ENCODE measurements around the gene PDE6C.

Gene PDE6C

DNA sequence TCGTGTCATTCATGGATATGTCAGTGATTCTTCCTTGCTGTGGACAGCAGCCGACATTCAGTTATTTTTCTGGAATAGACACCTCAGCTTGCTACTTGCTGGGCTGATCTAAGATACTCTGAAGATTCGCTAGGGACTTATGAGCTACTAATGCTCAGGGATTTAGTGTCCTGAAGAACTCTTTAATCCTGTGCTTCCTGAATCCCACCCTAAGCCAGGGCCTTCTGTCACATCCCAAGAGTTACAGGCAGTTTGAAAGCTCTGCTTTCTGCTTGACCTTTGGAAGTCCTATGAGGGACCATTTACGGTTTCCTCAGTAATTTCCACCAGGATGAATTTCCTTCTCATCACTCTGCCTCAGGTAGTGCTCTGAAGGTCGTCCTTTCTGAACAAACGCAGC is at the start of gene PDE6C:
Gene PDE6C (plus strand): TSS at position 227 of the 400 bp plus-strand sequence. CDS start 189 bp downstream, outside the sequence.
- no peak for DNase-seq (ENCODE audit: low read depth)

DNA sequence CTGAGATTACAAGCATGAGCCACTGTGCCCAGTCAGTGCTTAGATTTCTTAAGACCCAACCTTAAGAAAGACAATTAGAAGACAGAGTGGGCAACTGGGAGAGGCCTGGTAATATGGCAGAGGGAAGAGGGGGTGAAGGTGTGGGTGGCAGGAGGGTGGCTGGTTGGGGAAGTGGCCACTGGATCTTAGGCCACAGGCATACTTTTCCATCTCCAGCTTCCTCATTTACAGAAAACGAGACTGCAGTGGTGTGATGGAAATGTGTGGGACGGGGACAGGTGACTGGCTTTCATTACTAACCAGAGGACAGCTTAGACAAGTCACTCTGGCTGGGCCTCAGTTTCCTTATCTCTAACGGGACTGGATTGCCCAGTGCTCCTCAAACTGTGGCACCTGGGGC is 46.9 kb upstream of the PDE6C start:
- DNase-seq (ENCODE audit: low read depth) = no peak

DNA sequence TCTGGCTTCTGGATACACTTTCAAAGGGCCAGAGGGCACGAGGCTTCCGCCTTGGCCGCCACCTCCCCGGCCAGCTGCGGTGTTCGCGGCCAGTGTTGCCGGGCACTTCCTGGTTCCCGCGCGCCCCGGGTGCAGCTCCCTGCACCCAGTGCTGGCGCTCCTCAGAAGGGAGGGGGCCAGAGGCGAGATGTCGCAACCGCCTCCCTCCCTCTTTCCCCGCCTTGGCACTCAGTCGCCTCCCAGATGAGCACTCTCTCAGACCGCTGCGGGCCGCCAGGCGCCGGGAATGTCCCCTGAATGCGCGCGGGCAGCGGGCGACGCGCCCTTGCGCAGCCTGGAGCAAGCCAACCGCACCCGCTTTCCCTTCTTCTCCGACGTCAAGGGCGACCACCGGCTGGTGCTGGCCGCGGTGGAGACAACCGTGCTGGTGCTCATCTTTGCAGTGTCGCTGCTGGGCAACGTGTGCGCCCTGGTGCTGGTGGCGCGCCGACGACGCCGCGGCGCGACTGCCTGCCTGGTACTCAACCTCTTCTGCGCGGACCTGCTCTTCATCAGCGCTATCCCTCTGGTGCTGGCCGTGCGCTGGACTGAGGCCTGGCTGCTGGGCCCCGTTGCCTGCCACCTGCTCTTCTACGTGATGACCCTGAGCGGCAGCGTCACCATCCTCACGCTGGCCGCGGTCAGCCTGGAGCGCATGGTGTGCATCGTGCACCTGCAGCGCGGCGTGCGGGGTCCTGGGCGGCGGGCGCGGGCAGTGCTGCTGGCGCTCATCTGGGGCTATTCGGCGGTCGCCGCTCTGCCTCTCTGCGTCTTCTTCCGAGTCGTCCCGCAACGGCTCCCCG is 45.7 kb upstream of the PDE6C start, which contains the start of gene FFAR4:
Gene FFAR4 (plus strand): TSS at position 231 of the 842 bp plus-strand sequence. CDS start 56 bp downstream, at position 287.
- no peak for DNase-seq (ENCODE audit: low read depth)

DNA sequence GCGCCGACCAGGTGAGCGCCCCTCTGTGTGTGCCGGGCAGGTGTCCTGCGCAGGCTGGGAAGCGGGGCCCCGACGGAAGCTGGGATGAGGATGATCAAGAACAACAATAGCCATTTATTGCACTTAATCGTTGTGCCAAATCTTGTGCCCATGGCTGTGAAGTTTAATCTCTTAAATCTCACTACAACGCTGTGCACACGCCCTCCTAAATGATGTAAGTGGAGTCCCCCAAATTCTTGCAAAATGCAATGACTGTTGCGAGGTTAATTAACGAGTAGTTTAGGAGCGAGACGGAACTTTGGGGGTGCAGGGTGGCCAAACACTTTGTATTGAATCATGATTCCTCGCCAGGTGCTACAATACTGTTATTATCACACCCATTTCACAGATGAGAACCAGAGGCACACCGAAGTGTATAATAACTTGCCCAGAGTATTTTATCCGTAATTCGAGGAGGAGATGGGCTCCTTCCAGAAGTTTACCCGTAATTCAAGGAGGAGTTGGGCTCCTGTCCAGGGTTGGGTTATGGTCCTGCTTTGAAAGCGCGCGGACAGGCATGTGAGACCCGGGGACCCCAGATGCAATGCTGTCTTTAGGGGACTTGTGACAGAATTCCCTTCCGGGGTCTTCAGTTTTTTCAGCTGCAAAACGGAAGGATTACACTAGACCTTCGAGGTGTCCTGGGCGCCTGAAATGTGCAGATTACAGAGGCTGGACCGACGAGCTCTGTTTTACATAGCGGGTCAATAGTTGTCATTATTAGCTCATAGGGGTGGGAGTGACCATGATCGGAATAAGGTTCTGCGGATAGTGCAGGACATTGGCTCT is 44.8 kb upstream of the PDE6C start:
- no peak for DNase-seq (ENCODE audit: low read depth)

DNA sequence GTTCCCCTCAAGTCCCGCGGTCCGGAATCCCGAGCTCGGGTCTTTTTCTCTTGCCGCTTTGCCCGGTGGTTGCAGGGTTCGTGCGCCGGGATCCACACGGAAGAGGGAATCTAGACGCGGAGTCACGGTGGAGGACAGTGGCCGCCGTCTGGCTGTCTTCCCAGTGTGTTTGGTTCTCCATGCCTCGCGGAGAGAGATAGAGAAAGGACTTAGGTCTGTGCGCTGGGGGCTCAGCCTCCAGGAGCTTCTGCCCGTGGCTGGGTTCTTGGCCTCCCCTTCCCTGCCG is 44.3 kb upstream of the PDE6C start:
- no peak for DNase-seq (ENCODE audit: low read depth)

DNA sequence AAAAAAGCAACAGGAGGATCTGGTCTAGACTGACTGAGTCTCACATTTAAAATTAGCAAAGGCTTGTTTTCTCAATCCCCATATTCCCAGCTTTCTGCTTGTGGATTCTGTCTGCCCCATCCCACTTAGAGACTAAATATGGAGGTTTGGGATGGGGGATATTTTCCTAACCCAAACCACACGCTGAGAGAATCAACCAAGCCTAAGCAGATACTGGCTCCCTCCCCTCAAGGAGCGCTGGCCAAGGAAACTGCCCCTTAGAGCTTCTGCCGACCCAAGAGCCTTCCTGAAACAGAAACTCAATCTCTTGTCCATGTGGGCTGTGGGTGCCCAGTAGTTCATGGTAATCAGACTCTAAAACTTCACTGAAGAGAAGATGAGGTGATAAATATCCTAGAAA is 42.0 kb upstream of the PDE6C start:
- no peak for DNase-seq (ENCODE audit: low read depth)

DNA sequence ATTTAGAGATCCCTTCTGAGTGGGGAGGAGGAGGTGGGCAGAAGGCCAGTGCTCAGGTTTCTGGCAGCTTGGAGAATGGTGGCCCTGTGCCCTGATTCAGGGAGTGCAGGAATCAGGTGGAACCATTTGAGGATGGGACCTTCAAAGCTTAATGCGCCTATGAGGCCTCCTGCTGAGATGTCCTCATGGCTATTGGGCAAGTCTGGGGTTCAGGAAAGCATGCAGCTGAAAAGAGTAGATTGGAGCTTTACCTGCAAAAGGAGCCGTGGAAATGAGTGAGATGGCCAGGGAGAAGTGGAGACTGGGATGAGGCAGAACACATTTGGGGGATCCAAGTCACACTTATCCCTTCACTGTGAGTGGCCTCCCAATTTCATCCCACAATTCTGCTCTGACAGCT is 39.7 kb upstream of the PDE6C start:
- DNase-seq (ENCODE audit: low read depth) = no peak

DNA sequence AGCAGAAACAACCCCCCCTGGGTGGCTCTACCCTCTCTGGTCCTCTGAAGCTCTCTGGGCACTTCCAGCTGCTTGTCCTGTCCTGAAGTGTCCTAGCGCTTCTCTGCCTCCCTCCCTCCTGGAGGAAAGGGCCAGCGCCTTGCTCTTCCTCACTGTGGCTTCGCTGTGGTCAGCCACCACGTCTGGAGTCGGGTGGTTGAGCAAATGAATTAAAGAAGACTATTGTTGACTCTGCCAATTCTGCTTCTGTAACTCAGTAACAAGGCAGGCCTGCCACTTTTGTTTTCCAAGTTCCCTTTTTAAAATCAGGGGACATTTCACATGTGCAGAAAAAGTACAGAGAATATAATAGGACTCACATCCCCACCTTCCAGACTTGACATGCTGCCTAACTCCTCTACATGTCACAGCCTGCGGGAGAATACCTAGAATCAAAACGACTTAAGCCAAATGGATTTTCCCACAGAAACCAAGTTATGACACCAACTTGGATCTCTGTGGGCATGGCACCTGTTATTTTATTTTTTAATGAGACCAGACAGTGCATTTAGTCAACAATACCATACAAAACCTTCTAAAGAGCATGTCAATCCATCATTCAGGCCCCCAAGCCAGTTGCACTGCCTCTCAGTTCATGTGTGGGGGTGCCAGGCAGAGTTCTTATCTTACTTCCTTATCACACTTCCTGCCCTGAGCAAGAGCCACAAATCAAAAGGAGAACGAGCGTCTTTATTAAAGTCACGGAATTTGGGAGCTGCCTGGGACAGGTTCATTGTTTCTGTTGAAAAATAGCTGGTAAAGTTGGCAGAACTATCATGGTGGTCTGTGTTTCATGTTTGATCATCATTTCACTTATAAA is 39.1 kb upstream of the PDE6C start:
- DNase-seq (ENCODE audit: low read depth) = no peak

DNA sequence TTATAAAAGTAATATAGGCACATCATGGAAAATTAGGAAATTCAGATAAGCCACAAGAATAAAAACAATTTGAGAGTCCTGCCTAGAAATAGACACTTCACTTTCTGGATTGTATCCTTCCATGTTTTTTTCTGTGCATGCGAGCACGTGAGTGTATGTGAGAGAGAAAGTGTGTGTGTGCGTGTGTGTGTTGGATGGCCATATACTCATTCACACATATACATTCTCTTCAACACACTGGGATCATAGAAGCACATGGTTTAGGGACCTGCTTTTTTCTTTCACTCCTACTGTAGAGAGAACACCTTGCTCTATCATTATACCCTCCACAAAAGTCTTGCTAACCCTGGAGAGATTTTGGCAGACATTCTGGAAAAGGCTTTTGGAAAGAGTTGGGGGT is 38.4 kb upstream of the PDE6C start:
- DNase-seq (ENCODE audit: low read depth) = no peak

DNA sequence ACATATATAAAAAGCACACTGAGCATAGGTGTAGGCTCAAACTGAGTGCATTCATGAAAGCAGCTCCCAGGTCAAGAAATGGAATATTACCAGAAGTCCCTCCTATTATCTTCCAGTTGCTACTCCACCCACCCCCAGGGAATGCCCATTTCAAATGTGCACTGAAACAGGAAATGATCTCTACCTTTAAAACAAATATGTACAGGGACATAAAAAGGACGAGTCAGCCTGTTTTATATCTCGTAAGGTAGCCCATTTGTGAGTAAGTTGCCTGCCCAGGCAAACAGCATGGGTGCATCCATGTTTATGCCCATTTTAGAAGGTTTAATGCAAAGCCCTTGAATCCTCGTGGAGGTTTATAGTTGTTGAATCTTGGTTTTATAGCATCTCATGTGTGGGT is 35.4 kb upstream of the PDE6C start:
- no peak for DNase-seq (ENCODE audit: low read depth)

DNA sequence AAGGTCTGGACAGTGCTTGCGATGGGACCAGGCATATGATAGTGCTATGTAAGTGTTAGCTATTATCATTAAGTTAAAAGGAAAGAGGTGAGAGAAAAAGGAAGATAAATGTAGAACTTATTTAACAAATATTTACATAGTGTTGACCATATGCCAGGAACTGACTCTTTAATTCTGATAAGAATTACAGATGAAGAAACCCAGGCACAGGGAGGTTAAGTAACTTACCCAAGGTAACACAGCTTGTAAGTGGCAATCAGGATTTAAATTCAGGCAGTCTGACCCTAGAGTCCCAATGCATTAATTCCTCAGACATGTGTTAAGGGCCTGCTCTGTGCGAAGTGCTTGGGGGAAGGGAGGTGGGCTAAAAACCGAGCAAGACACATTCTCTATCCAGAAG is 34.8 kb upstream of the PDE6C start:
- no peak for DNase-seq (ENCODE audit: low read depth)

DNA sequence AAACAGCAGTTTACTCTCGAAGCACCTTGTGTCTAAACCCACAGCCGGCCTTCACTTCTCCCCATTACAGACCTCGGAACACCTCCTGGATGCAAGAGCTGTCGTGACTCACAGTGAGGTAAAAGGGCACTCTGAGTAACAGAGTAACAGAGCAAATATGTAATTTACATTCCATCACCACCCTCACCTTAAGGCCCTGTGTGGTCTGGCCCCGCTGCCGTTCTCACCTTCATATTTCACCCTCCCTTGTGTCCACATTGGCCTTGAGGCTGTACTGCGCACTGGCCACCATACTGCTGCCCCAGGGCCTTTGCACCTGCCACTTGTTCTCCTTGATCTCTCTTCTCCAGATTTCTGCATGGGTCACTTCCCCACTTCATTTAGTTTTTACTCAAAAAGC is 33.2 kb upstream of the PDE6C start:
- peak; percentile 22 for DNase-seq (ENCODE audit: low read depth)

DNA sequence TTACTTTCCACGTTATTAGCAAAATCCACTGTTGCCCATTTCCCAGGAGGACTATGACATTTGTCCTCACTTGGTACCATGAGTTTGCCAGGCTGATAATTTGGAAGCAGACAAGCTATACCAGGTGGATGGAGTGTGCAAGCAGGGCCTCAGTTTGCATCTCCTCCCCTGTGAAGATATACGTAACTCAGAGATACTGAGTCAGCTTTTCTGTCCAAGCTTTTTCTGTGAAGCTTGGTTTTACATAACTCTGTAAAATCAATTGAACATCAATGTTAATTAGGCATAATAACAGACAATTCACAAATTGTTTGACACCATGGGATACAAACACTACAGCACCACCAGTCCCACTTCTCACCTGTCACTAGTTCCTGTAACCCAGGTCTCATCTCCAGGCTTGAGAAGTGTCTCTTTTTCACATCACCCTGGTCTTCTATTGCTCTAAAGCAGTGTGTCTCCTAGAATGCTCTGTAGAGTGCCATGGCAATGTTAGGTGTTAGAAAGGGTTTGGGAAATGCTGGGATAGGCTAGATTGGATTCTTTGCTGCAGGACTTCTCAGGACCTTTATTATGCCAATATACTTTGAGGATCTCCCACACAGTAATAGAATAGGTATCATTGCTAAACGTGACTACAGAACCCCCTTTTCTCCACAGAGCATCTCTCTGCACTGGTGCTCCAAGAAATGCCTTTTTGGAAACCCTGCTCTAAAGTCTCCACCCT is 32.2 kb upstream of the PDE6C start:
- DNase-seq (ENCODE audit: low read depth) = no peak

DNA sequence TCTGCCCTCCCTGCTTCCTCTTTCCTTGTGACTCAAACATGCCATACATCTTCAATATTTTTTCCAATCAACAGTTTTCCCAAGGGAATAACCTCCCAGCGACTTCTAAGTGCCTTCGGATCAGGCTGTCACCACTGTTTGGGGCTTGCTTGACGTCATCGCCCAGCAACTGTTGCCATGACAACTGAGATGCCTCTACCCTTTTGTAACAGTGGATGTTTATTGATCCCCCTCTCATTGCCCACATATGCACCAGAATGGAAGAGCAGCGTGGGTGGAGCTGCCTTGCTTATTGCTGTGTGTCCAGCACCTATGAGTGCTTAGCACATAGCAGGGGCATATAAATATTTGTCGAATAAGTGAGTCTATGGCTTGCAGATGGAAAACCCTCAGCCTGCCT is 31.5 kb upstream of the PDE6C start:
- peak; percentile 5 for DNase-seq (ENCODE audit: low read depth)

DNA sequence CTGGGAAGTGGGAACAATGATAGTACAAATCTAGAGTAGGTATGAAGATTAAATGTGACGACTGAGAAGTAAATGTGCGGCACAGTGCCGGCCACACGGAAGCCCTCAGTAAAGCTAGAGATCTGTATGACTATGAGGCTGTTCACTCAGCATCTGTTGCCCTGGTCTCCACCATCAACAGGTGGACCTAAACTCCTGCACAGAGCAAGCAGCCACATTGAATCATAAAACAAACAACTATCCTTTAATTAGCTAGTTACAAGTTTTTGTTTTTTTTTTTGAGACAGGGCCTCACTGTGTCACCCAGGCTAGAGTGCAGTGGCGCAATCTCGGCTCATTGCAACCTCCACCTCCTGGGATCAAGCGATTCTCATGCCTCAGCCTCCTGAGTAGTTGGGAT is 27.9 kb upstream of the PDE6C start:
- DNase-seq (ENCODE audit: low read depth) = no peak

DNA sequence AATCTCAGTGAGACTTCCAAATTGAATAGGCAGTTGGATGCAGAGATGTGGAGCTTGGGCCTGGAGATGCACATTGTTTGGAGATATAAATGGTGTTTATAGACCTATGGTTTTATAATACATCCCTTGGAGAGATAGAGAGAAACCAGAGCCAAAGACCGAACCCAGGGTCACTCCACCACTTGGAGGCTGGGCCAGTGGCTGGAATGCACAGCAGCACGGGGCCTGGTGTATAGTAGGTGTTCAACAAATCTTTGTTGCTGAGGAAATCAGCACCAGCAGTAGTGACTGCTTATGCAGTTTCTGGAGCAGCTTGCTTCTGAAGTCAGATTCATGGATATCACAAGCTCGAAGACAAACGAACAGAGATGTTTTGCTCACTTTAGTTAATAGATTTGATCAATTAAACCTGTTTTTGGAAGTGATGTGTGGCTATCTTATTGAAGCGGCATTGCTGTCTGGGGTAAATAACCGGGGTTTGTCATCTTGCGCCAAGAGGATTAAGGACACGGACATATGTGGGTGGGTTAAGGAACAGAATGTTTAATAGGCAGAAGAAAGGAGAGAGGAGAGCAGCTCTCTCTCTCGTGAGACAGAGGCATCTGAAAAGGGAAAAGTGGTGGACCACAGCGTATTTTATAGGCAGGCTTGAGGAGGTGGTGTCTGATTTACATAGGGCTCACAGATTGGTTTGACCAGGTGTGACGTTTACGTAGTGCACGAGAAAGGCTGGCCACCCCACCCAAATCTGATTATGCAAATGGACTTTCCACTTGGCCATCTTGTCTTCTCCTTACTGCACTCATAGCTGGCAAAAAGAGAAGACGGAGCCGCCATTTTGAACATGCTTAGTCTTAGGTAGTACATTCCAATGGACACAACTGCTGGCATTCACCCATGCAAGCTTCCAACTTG is 22.4 kb upstream of the PDE6C start:
- no peak for DNase-seq (ENCODE audit: low read depth)

DNA sequence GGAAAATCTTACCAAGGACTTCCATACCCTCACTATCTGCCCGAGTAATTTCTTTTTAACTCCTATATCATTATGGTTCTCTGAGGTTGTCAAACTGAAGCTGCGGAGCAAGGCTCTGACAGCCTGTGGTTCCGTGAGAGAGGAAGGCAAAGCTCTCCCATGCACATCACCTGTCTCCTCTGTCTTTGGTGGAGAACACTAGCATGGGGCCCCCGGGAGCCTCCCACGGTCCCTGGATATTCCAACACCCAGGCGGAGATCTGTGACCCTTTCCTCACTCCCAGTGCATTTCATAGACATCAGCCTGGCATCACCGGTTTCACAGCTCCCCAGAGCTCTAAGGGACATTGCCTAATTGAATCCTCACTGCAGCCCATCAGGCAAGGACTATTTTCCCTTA is 21.7 kb upstream of the PDE6C start:
- no peak for DNase-seq (ENCODE audit: low read depth)

DNA sequence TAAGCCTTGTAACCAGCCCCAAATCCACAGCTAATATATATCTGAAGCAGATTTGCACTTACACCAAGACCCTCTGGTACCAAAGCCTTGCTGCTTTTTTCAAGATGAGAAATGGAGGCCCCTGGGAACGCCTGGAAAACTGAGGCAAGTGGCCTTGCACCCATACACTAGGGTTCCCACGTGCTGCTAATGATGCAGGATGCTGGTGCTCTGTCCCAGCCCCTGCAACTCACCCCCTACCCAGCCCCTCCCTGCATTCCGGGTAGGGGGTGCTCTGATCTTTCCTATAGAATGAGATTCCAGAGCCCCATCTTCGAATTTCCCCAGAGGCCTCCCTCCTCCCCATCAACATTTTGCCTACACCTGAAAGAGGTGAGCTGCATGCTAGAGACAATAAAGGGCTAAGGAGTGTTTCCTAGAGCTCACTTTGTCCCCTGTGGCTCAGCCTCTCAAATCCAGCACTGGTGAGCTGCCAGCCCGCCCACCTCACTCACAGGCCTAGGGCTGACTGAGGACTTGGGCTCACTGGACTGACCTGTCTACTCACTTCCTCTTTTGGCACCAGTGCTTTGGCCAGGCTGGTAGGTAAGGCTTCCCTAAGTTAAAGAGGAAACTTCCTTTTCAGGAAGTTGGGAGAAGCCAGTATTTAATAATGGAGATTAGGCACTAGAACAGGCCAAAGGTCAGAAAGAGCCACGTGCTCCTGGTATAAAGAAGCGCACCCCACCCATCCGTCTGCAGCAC is 21.1 kb upstream of the PDE6C start:
- no peak for DNase-seq (ENCODE audit: low read depth)

DNA sequence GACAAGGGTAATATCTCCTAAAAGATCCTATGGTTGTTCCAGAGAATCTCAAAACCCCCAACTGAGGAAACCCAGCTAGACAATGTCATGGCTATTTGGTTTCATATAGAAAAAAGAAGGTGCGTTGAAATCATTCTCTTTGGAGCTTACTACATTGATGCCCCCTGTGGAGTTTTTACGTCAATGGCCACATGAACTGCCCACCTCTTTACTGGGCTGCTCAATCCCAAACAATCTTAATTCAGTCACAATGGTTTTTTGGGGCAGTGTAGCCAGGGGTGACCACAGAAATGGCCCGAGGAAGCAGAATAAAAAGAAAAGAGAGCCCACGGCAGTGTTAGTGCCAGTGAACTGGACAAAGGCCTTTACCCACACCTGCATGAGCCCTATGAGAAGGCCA is 19.1 kb upstream of the PDE6C start:
- DNase-seq (ENCODE audit: low read depth) = no peak

DNA sequence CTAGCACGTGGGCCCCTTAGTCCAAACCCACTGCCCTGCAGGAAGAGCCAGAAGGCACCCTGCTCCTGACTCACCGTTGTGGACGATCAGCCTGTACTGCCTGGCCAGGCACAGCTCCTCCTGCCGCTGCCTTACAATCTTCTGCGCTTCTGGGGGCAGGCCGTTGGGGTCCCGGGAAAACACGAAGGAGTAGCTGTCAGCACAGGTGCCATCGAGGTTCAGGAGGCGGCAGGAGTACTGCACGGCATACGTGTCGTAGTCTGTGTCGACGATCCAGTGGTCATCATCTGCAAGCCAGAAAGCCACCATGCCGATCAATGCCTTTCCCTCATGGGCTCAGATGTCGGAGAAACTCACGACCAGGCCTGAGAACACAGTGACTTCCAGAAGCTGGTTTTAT is 18.6 kb upstream of the PDE6C start:
- DNase-seq (ENCODE audit: low read depth) = no peak
